Measurements from ENCODE around the gene WFIKKN1.
A peak's percentile ranks its signal among the peaks of the same experiment; 100 is the strongest.

WFIKKN1 gene

GRCh38 chr16:633336-634050 lies 2.7 kb downstream of the WFIKKN1 start:
- no peak for DNase-seq (ENCODE audit: low read depth)
- H3K4me3 ChIP-seq (ENCODE audit: low read length) = no peak overlapping the region
- TF ChIP-seq, protein P1, sequence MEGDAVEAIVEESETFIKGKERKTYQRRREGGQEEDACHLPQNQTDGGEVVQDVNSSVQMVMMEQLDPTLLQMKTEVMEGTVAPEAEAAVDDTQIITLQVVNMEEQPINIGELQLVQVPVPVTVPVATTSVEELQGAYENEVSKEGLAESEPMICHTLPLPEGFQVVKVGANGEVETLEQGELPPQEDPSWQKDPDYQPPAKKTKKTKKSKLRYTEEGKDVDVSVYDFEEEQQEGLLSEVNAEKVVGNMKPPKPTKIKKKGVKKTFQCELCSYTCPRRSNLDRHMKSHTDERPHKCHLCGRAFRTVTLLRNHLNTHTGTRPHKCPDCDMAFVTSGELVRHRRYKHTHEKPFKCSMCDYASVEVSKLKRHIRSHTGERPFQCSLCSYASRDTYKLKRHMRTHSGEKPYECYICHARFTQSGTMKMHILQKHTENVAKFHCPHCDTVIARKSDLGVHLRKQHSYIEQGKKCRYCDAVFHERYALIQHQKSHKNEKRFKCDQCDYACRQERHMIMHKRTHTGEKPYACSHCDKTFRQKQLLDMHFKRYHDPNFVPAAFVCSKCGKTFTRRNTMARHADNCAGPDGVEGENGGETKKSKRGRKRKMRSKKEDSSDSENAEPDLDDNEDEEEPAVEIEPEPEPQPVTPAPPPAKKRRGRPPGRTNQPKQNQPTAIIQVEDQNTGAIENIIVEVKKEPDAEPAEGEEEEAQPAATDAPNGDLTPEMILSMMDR (IDR thresholded peaks at IDR 0.05; ENCODE audit: insufficient read depth, low read depth, low read length, missing control alignments) = no peak

GRCh38 chr16:634051-634670 lies 3.4 kb downstream of the WFIKKN1 start:
- TF ChIP-seq, protein P1 (IDR thresholded peaks at IDR 0.05; ENCODE audit: insufficient read depth, low read depth, low read length, missing control alignments) = no peak
- H3K4me3 ChIP-seq (ENCODE audit: low read length) = no peak overlapping the region

DNA sequence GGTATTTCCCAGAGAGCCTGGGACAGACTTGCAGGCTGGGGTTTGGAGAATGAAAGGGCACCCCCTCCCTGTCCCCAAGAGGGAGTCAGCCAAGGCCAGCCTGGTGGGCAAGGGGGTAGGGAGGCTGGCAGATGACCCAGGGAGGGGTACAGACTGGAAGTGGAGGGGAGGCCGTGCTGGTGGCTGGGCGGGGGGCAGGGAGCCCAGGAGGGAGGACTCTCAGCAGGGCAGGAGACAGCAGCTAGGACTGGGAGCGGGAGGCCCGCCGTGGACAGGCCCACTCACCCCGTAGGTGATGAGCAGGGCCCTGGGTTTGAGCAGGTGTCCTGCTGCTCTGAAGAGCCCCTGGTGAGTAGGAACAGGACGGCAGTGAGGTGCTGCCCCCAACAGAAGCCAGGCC lies 4.2 kb downstream of the WFIKKN1 start:
- DNase-seq (ENCODE audit: low read depth) = no peak
- TF ChIP-seq, protein P1 (IDR thresholded peaks at IDR 0.05; ENCODE audit: insufficient read depth, low read depth, low read length, missing control alignments) = no peak
- peak overlapping the region; percentile 72 for H3K4me3 ChIP-seq (ENCODE audit: low read length)

More at GRCh38 chr16:634051-634670, 3.4 kb downstream of the WFIKKN1 start:
- no peak for DNase-seq (ENCODE audit: low read depth)

DNA sequence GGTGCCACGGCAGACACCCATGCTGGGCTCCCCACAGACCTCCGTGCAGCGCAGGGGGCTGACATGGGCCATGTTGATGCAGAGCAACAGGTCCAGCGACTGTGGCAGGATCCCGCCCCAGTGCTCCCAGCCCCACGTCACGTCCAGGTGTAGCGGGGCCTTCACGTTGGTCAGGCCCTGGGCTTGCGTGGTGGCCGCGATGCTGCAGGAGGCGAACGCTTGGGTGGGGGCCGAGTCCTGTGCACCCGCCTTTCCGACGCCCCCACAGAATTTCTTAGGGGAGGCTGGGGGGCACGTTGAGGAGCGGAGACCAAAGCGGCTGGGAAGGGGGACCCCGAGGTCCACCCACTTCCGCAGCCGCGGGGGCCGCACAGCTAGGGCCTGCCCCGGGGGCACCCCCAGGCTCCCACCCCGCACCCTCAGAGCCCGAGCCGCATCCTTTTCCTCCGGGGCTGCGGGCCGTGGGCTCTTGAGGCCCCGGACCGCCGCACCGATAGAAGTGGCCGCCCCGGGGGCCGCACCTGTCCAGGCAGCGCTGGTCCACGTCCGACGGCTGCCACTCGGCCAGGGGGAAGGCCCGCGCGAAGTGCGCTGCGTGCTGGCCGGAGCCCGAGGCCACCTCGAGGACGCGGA lies 4.9 kb downstream of the WFIKKN1 start:
- DNase-seq (ENCODE audit: low read depth) = no peak
- peak overlapping the region; percentile 72 for H3K4me3 ChIP-seq (ENCODE audit: low read length)
- TF ChIP-seq, protein P1 (IDR thresholded peaks at IDR 0.05; ENCODE audit: insufficient read depth, low read depth, low read length, missing control alignments) = no peak

DNA sequence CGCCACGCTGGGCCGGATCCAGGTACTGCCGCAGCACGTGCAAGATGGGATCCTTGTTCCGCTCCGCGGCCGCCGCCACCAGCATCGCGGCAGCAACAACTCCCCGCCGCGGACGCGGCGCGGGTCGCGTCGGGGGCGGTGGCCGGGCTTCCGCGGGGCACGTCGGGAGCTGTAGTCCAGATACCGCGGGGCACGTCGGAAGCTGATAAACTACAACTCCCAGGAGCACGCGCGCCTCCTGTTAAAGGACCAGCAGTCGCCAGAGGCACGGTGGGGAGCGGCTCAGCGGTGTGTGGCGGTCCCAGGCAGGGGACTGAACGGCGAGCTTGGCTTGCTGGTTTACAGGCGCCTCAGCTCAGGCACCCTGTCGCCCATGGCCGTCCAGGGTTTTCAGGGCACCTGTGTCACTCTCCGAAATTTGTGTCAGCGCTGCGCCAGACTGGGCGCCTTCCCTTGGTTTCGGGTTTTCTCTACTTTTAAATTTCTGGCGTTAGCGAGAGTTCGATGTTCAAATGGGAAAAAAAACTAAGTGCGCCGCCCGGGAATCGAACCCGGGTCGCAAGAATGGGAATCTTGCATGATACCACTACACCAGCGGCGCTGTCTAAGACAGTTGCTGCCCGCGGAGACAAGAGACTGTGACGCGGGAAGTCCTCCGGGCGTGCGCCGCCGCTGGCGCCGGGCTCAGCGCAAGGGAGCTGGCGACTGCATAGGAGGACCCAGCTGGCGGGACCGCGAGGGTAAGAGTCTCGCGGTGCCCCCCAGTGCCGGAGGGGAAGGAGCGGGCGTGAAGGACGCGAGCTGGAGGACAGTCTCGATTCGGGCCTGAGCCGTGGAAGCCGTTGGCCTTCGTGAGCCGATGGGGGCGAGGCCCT lies 5.7 kb downstream of the WFIKKN1 start, which contains the start of gene METTL26:
TSS of gene METTL26 (minus strand) at position 100 of the 875 bp plus-strand sequence. CDS start at position 85, 15 bp downstream.
- H3K4me3 ChIP-seq (ENCODE audit: low read length) = peak within 1 kb of the TSS; percentile 72
- TF ChIP-seq, protein P1 (IDR thresholded peaks at IDR 0.05; ENCODE audit: insufficient read depth, low read depth, low read length, missing control alignments) = no peak
- peak; percentile 96 for DNase-seq (ENCODE audit: low read depth)
